ENCODE results near the gene SMDT1. TPM values are rescaled to one million over a fixed set of nuclear protein-coding genes. Genes with fewer than 3 reads are reported as not detected.

The SMDT1 gene
- polyA plus RNA-seq, 1 donor from 2014 or later: 42.8 TPM

GRCh38 chr22:42035256-42035655 lies 44.2 kb upstream of the SMDT1 start:
- no peak overlapping the region for H3K4me2 ChIP-seq (ENCODE audit: low read length)

DNA sequence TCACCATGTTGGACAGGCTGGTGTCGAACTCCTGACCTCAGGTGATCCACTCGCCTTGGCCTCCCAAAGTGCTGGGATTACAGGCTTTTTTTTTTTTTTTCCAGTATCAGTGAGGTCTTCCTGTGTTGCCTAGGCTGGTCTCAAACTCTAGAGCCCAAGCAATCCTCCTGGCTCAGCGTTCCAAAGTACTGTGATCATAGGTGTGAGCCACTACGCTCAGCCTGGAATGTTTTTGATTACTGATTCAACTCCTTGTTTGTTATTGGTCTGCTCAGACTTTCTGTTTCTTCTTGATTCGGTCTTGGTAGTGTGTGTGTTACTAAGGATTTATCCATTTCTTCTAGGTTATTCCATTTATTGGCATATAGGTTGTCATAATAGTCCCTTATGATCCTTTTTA lies 40.2 kb upstream of the SMDT1 start:
- H3K9me2 ChIP-seq (ENCODE audit: insufficient read depth, low read length): no peaks in the 10 kb centered on the region
- H3K27ac ChIP-seq (ENCODE audit: low read length): no peak overlapping the region
- no peaks in the 10 kb centered on the region for H4K20me1 ChIP-seq (ENCODE audit: insufficient read depth)
- H2AFZ ChIP-seq (ENCODE audit: low read depth, low read length): no peak overlapping the region
- H3K4me2 ChIP-seq (ENCODE audit: low read length): no peak overlapping the region
- no peak overlapping the region for H3K9ac ChIP-seq (ENCODE audit: low read length)
- H3K4me3 ChIP-seq (ENCODE audit: low read length): no peak overlapping the region
- H3K36me3 ChIP-seq (ENCODE audit: insufficient read depth, low read length): no peaks in the 10 kb centered on the region
- no peaks in the 10 kb centered on the region for H3K79me2 ChIP-seq (replicated peaks; ENCODE audit: insufficient read depth, low read length)
- no peaks in the 10 kb centered on the region for H3K27me3 ChIP-seq (ENCODE audit: insufficient read depth, low read depth, low read length)
- no peaks in the 10 kb centered on the region for H3K9me3 ChIP-seq (ENCODE audit: low read length)
- no peaks in the 10 kb centered on the region for H3F3A ChIP-seq (ENCODE audit: insufficient read depth, low read length, poor library complexity, severe bottlenecking)
- TF ChIP-seq TAF1 (IDR thresholded peaks at IDR 0.05; ENCODE audit: low read depth): no peak
- TF ChIP-seq REST (IDR thresholded peaks at IDR 0.05; ENCODE audit: borderline replicate concordance): no peak
- no peak for TF ChIP-seq EZH2 (IDR thresholded peaks at IDR 0.05; ENCODE audit: borderline replicate concordance, insufficient read depth, low read length, poor library complexity, severe bottlenecking)
- TF ChIP-seq CTCF (IDR thresholded peaks at IDR 0.05; ENCODE audit: poor library complexity, severe bottlenecking): no peak
- TF ChIP-seq SMC3 (conservative IDR thresholded peaks at IDR 0.05; ENCODE audit: poor library complexity): no peak
- no peak for TF ChIP-seq RAD21 (conservative IDR thresholded peaks at IDR 0.05)

More at GRCh38 chr22:42035256-42035655, 44.2 kb upstream of the SMDT1 start:
- Histone ChIP-seq H3K9me3 (ENCODE audit: low read length) (peaks cover 2% of the 10 kb centered on the region), H3K36me3 (ENCODE audit: insufficient read depth, low read length) (no peaks in the 10 kb centered on the region), H2AFZ (ENCODE audit: low read depth, low read length) (no peak overlapping the region), H3K27me3 (ENCODE audit: insufficient read depth, low read depth, low read length) (no peaks in the 10 kb centered on the region), H3K4me3 (ENCODE audit: low read length) (no peak overlapping the region), H3K79me2 (replicated peaks; ENCODE audit: insufficient read depth, low read length) (no peaks in the 10 kb centered on the region), H3K9ac (ENCODE audit: low read length) (no peak overlapping the region), H3K27ac (ENCODE audit: low read length) (no peak overlapping the region), H3F3A (ENCODE audit: insufficient read depth, low read length, poor library complexity, severe bottlenecking) (no peaks in the 10 kb centered on the region), H3K9me2 (ENCODE audit: insufficient read depth, low read length) (no peaks in the 10 kb centered on the region), H4K20me1 (ENCODE audit: insufficient read depth) (no peaks in the 10 kb centered on the region)
- no peak for TF ChIP-seq SMC3 (conservative IDR thresholded peaks at IDR 0.05; ENCODE audit: poor library complexity)
- no peak for TF ChIP-seq RAD21 (conservative IDR thresholded peaks at IDR 0.05)
- no peak for TF ChIP-seq EP300 (conservative IDR thresholded peaks at IDR 0.05; ENCODE audit: poor library complexity, severe bottlenecking)
- no peak for TF ChIP-seq CTCF (IDR thresholded peaks at IDR 0.05; ENCODE audit: poor library complexity, severe bottlenecking)
- no peak for TF ChIP-seq TAF1 (IDR thresholded peaks at IDR 0.05; ENCODE audit: low read depth)
- TF ChIP-seq REST (IDR thresholded peaks at IDR 0.05; ENCODE audit: borderline replicate concordance): no peak
- TF ChIP-seq EZH2 (IDR thresholded peaks at IDR 0.05; ENCODE audit: borderline replicate concordance, insufficient read depth, low read length, poor library complexity, severe bottlenecking): no peak
- TF ChIP-seq MXI1 (conservative IDR thresholded peaks at IDR 0.05; ENCODE audit: poor library complexity, severe bottlenecking): no peak
- TF ChIP-seq POLR2AphosphoS5 (IDR thresholded peaks at IDR 0.05): no peak
